Erythroblast (primary cell): ENCODE data around the gene PTRH2.

Source experiments
- GATA1 ChIP-seq: IDR thresholded peaks from 2 replicates; pipeline ENCODE4 v1.6.1; 2011; ENCODE audit warnings: low read depth, mild to moderate bottlenecking, control low read depth, low read length, moderate library complexity
- POLR2A ChIP-seq: IDR thresholded peaks from 2 replicates; pipeline ENCODE4 v1.6.1; 2011; ENCODE audit warnings: mild to moderate bottlenecking, low read length

DNA sequence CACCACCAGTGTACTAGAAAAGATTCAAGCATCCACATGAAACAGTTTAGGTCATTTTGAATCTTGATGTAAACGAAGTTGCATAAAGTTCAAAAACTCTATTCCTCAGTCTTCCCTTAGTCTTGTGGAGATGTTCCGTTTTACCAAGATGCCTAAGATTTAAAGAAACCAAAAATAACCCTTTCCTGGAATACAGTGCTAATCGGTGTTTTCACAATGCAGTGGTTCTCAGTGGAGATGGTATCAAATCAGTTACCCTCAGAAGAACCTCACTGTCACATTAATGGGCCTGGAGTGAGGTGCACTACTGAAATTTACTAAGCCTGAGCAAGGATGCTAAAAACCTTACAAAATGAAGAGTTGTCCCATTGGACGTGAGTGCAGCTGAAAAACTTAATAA is 9.1 kb downstream of the PTRH2 start:
- TF ChIP-seq POLR2A (no peak), GATA1 (no peak)
